VCaP (cell line): ENCODE data around the gene PIGS.

Source experiments
- H3K27ac ChIP-seq: fragments of 450-650 bp; 2 replicates; pipeline ENCODE4 v1.5.1; 2017
- TF ChIP-seq, protein P1 (sequence below): fragments of 450-650 bp; conservative IDR thresholded peaks from 2 replicates; pipeline ENCODE4 v1.5.1; 2017; ENCODE audit warnings: mild to moderate bottlenecking, moderate library complexity

Gene PIGS

GRCh38 chr17:28520687-28521086, 50.6 kb downstream of the PIGS start:
- TF ChIP-seq, protein P1, sequence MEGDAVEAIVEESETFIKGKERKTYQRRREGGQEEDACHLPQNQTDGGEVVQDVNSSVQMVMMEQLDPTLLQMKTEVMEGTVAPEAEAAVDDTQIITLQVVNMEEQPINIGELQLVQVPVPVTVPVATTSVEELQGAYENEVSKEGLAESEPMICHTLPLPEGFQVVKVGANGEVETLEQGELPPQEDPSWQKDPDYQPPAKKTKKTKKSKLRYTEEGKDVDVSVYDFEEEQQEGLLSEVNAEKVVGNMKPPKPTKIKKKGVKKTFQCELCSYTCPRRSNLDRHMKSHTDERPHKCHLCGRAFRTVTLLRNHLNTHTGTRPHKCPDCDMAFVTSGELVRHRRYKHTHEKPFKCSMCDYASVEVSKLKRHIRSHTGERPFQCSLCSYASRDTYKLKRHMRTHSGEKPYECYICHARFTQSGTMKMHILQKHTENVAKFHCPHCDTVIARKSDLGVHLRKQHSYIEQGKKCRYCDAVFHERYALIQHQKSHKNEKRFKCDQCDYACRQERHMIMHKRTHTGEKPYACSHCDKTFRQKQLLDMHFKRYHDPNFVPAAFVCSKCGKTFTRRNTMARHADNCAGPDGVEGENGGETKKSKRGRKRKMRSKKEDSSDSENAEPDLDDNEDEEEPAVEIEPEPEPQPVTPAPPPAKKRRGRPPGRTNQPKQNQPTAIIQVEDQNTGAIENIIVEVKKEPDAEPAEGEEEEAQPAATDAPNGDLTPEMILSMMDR = no peak
- no peak overlapping the region for H3K27ac ChIP-seq

- TF ChIP-seq, protein P1 = no peak
- no peak overlapping the region for H3K27ac ChIP-seq
Measured at GRCh38 chr17:28519236-28519635, 52.1 kb downstream of the PIGS start.

GRCh38 chr17:28518578-28518977, 52.7 kb downstream of the PIGS start:
- TF ChIP-seq, protein P1 = no peak
- no peak overlapping the region for H3K27ac ChIP-seq

DNA sequence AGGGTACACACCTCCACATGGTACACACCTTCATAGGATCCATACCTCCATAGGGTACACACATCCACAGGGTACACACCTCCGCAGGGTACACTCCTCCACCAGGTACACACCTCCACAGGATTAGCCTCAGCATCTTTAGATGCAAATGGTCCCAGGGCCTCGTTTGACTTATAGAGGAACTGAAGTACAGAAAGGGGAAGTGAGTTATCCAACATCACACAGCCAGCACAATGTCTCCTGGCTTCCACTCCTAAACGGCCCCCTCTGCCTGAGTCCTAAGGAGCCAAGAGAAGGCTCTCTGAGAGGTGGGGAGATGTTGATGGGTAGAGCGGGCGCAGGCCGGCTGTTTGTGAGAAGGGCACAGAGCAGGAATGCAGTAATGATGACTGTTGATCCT, 53.2 kb downstream of the PIGS start:
- no peak overlapping the region for H3K27ac ChIP-seq
- TF ChIP-seq, protein P1 = no peak

DNA sequence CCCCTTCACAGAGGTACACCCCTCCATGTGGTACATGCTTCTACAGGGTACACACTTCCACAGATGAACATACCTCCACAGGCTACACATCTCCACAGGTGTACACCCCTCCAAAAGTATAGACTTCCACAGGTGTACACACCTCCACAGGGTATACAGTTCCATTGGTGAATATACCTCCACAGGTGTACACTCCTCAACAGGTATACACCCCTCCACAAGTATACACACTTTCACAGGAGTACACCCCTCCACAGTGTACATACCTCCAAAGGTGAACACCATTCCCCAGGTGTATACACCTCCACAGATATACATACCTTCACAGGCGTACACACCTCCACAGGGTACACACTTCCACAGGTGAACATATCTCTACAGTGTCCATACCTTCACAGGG, 55.8 kb downstream of the PIGS start:
- H3K27ac ChIP-seq = no peak overlapping the region
- TF ChIP-seq, protein P1 = no peak

DNA sequence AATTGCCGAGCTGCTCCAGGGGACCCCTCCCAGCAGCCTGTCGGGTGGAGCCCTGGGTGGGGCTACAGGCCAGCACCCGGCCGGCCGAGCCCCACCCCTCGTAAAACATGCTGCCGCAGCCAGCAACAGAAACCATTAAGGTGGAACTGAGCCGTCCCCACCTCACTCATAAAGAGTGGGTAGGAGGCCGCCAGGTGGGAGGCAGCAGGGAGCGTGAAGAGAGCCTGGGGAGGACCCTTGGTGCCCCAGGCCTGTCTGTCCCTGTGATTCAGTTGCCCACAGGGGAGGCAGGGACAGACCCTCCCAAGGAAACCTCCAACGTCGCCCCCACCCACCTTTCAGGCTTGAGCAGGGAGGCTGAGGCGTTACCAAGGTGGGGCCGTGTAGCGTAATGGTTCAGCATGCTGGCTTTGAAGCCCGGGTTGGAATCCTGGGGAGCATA, 56.7 kb downstream of the PIGS start:
- TF ChIP-seq, protein P1 = no peak
- H3K27ac ChIP-seq = no peak overlapping the region

GRCh38 chr17:28513476-28513875, 57.8 kb downstream of the PIGS start:
- TF ChIP-seq, protein P1 = no peak

More at GRCh38 chr17:28513476-28513875, 57.8 kb downstream of the PIGS start:
- H3K27ac ChIP-seq = no peak overlapping the region
